ENCODE data around the gene DAB1. TPM values are rescaled to one million over a fixed set of nuclear protein-coding genes. Genes with fewer than 3 reads are reported as not detected.

The DAB1 gene
- total RNA-seq, 1 donor from 2014 or later, result 3.1 TPM

- Mint-ChIP-seq H3K27me3 (ENCODE audit: unreplicated experiment) (peaks cover 3% of the 10 kb centered on the region), H3K9me3 (ENCODE audit: unreplicated experiment) (no peaks in the 10 kb centered on the region), H3K27ac (ENCODE audit: unreplicated experiment) (no peak overlapping the region), H3K4me1 (ENCODE audit: low read depth, unreplicated experiment) (peaks cover 3% of the 10 kb centered on the region), H3K4me3 (ENCODE audit: unreplicated experiment) (no peak overlapping the region), H3K36me3 (ENCODE audit: unreplicated experiment) (no peaks in the 10 kb centered on the region)
- TF ChIP-seq CTCF (IDR thresholded peaks at IDR 0.05; ENCODE audit: partially characterized antibody, unreplicated experiment), result no peak
- DNase-seq, result no peak
Observed at GRCh38 chr1:57254022-57254421, 169.8 kb downstream of the DAB1 start.

GRCh38 chr1:57252597-57253294, 171.1 kb downstream of the DAB1 start:
- no peak for TF ChIP-seq CTCF (IDR thresholded peaks at IDR 0.05; ENCODE audit: partially characterized antibody, unreplicated experiment)
- Mint-ChIP-seq H3K27ac (ENCODE audit: unreplicated experiment) (no peak overlapping the region), H3K4me1 (ENCODE audit: low read depth, unreplicated experiment) (peaks cover 3% of the 10 kb centered on the region), H3K36me3 (ENCODE audit: unreplicated experiment) (no peaks in the 10 kb centered on the region), H3K4me3 (ENCODE audit: unreplicated experiment) (no peak overlapping the region), H3K27me3 (ENCODE audit: unreplicated experiment) (no peaks in the 10 kb centered on the region), H3K9me3 (ENCODE audit: unreplicated experiment) (no peaks in the 10 kb centered on the region)
- DNase-seq, result no peak

- Mint-ChIP-seq H3K4me1 (ENCODE audit: low read depth, unreplicated experiment) (peaks cover 3% of the 10 kb centered on the region), H3K27me3 (ENCODE audit: unreplicated experiment) (peaks cover 3% of the 10 kb centered on the region), H3K9me3 (ENCODE audit: unreplicated experiment) (peaks cover 2% of the 10 kb centered on the region), H3K27ac (ENCODE audit: unreplicated experiment) (no peak overlapping the region), H3K36me3 (ENCODE audit: unreplicated experiment) (peaks cover 6% of the 10 kb centered on the region), H3K4me3 (ENCODE audit: unreplicated experiment) (no peak overlapping the region)
- no peak for DNase-seq
- TF ChIP-seq CTCF (IDR thresholded peaks at IDR 0.05; ENCODE audit: partially characterized antibody, unreplicated experiment), result no peak
Observed at GRCh38 chr1:57250021-57250420, 173.8 kb downstream of the DAB1 start.

GRCh38 chr1:57249511-57249910, 174.3 kb downstream of the DAB1 start:
- Mint-ChIP-seq H3K27me3 (ENCODE audit: unreplicated experiment) (peaks cover 3% of the 10 kb centered on the region), H3K4me1 (ENCODE audit: low read depth, unreplicated experiment) (peaks cover 3% of the 10 kb centered on the region), H3K9me3 (ENCODE audit: unreplicated experiment) (peaks cover 2% of the 10 kb centered on the region), H3K27ac (ENCODE audit: unreplicated experiment) (no peak overlapping the region), H3K4me3 (ENCODE audit: unreplicated experiment) (no peak overlapping the region), H3K36me3 (ENCODE audit: unreplicated experiment) (peaks cover 6% of the 10 kb centered on the region)
- no peak for TF ChIP-seq CTCF (IDR thresholded peaks at IDR 0.05; ENCODE audit: partially characterized antibody, unreplicated experiment)
- DNase-seq, result no peak

GRCh38 chr1:57248830-57249229, 175.0 kb downstream of the DAB1 start:
- Mint-ChIP-seq H3K9me3 (ENCODE audit: unreplicated experiment) (peaks cover 2% of the 10 kb centered on the region), H3K27ac (ENCODE audit: unreplicated experiment) (no peak overlapping the region), H3K36me3 (ENCODE audit: unreplicated experiment) (peaks cover 6% of the 10 kb centered on the region), H3K4me3 (ENCODE audit: unreplicated experiment) (no peak overlapping the region), H3K4me1 (ENCODE audit: low read depth, unreplicated experiment) (peaks cover 3% of the 10 kb centered on the region), H3K27me3 (ENCODE audit: unreplicated experiment) (peaks cover 3% of the 10 kb centered on the region)
- no peak for TF ChIP-seq CTCF (IDR thresholded peaks at IDR 0.05; ENCODE audit: partially characterized antibody, unreplicated experiment)
- no peak for DNase-seq

Data from glutamatergic neuron (in vitro differentiated cells).